Caco-2 (cell line): Measurements from ENCODE around the gene NOS3. TPM values are rescaled to one million over a fixed set of nuclear protein-coding genes. Genes with fewer than 3 reads are reported as not detected.

ENCODE experiments used
- BruUV-seq: library from RNA; stranded (reverse); fragments of 400-500 nt; replicated peaks from 2 replicates; lab custom pipeline; 2021; lab: Mats Ljungman, UMichigan
- CTCF ChIA-PET: fragments of 300-600 bp; sonication (Branson Sonifier 250); formaldehyde crosslinking; loops from one replicate; lab custom pipeline; 2022; ENCODE audit warnings: antibody characterized with exemption; lab: Charles Lee
- POLR2A ChIA-PET: fragments of 300-600 bp; sonication (Branson Sonifier 250); formaldehyde crosslinking; loops from one replicate; lab custom pipeline; 2022; ENCODE audit warnings: antibody characterized with exemption; lab: Charles Lee
- DNase-seq, 2 experiments: peaks; one replicate each; pipeline versions ENCODE4 v3.0.0 to v3.0.0-alpha.2; 2020 to 2022
- H3K27me3 ChIP-seq: replicated peaks from 2 replicates; pipeline ENCODE4 v1.6.0; 2011; ENCODE audit warnings: low read length; ENCODE audit not compliant: control insufficient read depth, insufficient read depth
- H3K36me3 ChIP-seq: 2 replicates; pipeline ENCODE4 v1.5.1; 2011; ENCODE audit warnings: low read length; ENCODE audit not compliant: control insufficient read depth, insufficient read depth
- H3K4me1 ChIP-seq: fragments of 250-450 bp; sonication (Bioruptor Pico); 2 replicates; pipeline ENCODE4 v1.5.1; 2020; ENCODE audit warnings: mild to moderate bottlenecking
- H3K4me3 ChIP-seq: 2 replicates; pipeline ENCODE4 v1.5.1; 2011; ENCODE audit warnings: low read depth, mild to moderate bottlenecking, control low read depth, low read length
- H3K9me3 ChIP-seq: fragments of 250-450 bp; sonication (Bioruptor Pico); 2 replicates; pipeline ENCODE4 v1.5.1; 2020; ENCODE audit warnings: mild to moderate bottlenecking, moderate library complexity
- H3K27ac Mint-ChIP-seq: one replicate; pipeline ENCODE4 v1.8.0; 2022; ENCODE audit warnings: mixed read lengths; ENCODE audit not compliant: unreplicated experiment
- H3K27me3 Mint-ChIP-seq: one replicate; pipeline ENCODE4 v1.8.0; 2022; ENCODE audit warnings: mixed read lengths; ENCODE audit not compliant: insufficient read depth, unreplicated experiment
- H3K36me3 Mint-ChIP-seq: one replicate; pipeline ENCODE4 v1.8.0; 2022; ENCODE audit warnings: mild to moderate bottlenecking, mixed read lengths; ENCODE audit not compliant: insufficient read depth, unreplicated experiment
- H3K4me1 Mint-ChIP-seq: one replicate; pipeline ENCODE4 v1.8.0; 2022; ENCODE audit warnings: low read depth, mixed read lengths; ENCODE audit not compliant: unreplicated experiment
- H3K4me3 Mint-ChIP-seq: one replicate; pipeline ENCODE4 v1.8.0; 2022; ENCODE audit warnings: mild to moderate bottlenecking, moderate library complexity, mixed read lengths; ENCODE audit not compliant: unreplicated experiment
- H3K9me3 Mint-ChIP-seq: one replicate; pipeline ENCODE4 v1.8.0; 2022; ENCODE audit warnings: mixed read lengths; ENCODE audit not compliant: unreplicated experiment
- intact Hi-C: fragments of 100-400 bp; cut with micrococcal nuclease; formaldehyde crosslinking; loops from one replicate; pipeline ENCODE4 v1.10.0; 2022; ENCODE audit not compliant: unreplicated experiment
- total RNA-seq: library from RNA; stranded (reverse); gene quantifications from 2 replicates; pipeline ENCODE4 v1.2.3, GENCODE V29; 2022
- TF ChIP-seq, protein P1 (sequence below), 2 experiments: fragments of 200-600 bp in 1 of 2; IDR thresholded peaks; 1 replicate in 1 of 2; 2 replicates in 1 of 2; pipeline versions ENCODE4 v1.5.1 to v1.8.0; 2011 to 2022; ENCODE audit warnings: antibody characterized with exemption in 1 of 2, control low read depth in 1 of 2, inconsistent platforms in 1 of 2, low read depth in 1 of 2, low read length in 1 of 2, mild to moderate bottlenecking in 1 of 2, moderate library complexity in 1 of 2; ENCODE audit not compliant: insufficient read depth in 1 of 2, severe bottlenecking in 1 of 2, unreplicated experiment in 1 of 2

The NOS3 gene
- total RNA-seq, 1 experiment from 2014 or later = 1.1 TPM

DNA sequence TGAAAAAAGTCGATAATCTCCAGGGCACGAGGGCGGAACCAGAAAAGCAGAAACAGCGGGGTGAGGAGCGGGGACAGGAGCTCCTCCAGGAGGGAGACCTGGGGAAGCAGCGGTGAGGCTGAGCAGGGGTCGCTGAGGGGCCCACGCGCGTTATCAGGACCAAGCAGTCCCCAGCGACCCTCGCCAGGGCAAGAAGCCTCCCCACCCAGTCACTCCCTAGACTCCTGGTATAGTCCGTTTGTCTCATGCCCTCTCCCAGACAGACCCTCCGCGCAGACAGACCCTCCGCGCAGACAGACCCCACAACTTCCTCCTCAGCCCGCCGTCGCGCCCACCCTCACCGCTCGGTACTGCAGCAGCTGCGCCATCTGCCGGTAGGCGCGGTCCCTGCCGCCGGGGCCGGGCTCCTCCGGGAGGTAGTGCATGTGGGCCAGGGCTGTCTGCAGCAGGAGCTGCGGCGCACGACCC is 27.2 kb downstream of the NOS3 start:
- peak overlapping the region; percentile 77 for H3K4me3 Mint-ChIP-seq
- BruUV-seq = no TSS peak
- DNase-seq = peak; percentile 74 to 89
- Histone ChIP-seq H3K4me1 (peaks cover 26% of the 10 kb centered on the region), H3K36me3 (no peaks in the 10 kb centered on the region), H3K9me3 (no peaks in the 10 kb centered on the region), H3K4me3 (peak overlapping the region; percentile 33), H3K27me3 (no peaks in the 10 kb centered on the region)
- POLR2A ChIA-PET = interaction anchor here (1.3 kb wide), 1 partner anchor 10 kb away, joined by 4 read pairs; the partner anchor contains the start of gene ABCB8
- TF ChIP-seq, protein P1, sequence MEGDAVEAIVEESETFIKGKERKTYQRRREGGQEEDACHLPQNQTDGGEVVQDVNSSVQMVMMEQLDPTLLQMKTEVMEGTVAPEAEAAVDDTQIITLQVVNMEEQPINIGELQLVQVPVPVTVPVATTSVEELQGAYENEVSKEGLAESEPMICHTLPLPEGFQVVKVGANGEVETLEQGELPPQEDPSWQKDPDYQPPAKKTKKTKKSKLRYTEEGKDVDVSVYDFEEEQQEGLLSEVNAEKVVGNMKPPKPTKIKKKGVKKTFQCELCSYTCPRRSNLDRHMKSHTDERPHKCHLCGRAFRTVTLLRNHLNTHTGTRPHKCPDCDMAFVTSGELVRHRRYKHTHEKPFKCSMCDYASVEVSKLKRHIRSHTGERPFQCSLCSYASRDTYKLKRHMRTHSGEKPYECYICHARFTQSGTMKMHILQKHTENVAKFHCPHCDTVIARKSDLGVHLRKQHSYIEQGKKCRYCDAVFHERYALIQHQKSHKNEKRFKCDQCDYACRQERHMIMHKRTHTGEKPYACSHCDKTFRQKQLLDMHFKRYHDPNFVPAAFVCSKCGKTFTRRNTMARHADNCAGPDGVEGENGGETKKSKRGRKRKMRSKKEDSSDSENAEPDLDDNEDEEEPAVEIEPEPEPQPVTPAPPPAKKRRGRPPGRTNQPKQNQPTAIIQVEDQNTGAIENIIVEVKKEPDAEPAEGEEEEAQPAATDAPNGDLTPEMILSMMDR (IDR thresholded peaks at IDR 0.05; ENCODE audit: insufficient read depth in 1 of 2, low read depth in 1 of 2, low read length in 1 of 2, severe bottlenecking in 1 of 2, unreplicated experiment in 1 of 2) = peak; percentile 91 to 98
- peak overlapping the region; percentile 80 for H3K27ac Mint-ChIP-seq
- peaks cover 12% of the 10 kb centered on the region for H3K4me1 Mint-ChIP-seq
- H3K36me3 Mint-ChIP-seq = no peaks in the 10 kb centered on the region
- peaks cover 6% of the 10 kb centered on the region for H3K27me3 Mint-ChIP-seq
- H3K9me3 Mint-ChIP-seq = no peaks in the 10 kb centered on the region
- CTCF ChIA-PET = interaction anchor here (0.7 to 3.3 kb wide), 13 partner anchors 8 to 176 kb away, joined by 3 to 54 read pairs (median 4); partner anchors contain the start of genes ABCB8 and FASTK
- intact Hi-C loops = loop anchor here (1.0 kb wide), 2 partner anchors 10 to 55 kb away; partner anchors contain the start of gene ABCB8

DNA sequence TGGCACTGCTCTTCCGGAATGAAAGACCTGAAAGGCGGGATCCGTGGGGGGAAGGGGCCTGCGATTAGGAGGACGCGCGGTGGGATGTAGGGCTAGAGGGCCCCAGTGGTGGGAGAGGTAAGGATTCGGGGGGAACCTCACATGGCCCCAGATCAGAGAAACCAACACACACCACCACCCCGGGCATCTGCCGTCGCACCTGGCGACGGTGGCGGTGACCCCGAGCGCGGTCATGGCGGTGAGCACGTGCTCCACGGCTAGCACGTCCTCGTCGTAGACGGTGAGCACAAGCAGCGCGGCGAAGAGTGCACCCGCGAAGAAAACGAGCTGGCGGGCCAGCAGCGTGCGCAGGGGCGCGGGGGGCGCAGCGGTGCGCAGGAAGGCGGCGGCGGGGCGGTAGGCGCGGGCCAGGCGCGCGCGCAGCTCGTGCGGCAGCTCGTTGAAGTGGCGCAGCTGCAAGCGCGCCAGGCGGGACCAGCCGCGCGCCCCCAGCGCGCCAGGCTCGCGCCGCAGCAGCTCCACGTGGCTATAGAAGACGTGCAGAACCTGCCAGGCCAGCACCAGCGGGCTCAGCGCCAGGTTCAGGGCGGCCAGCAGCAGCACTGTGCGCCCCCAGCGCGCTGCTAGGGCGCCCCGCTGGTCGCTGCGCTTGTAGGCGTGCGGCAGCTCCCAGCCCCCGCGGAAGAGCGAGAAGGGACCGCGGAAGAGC is 27.8 kb downstream of the NOS3 start:
- peaks cover 12% of the 10 kb centered on the region for H3K4me1 Mint-ChIP-seq
- TF ChIP-seq, protein P1 (IDR thresholded peaks at IDR 0.05; ENCODE audit: insufficient read depth in 1 of 2, low read depth in 1 of 2, low read length in 1 of 2, severe bottlenecking in 1 of 2, unreplicated experiment in 1 of 2) = no peak
- CTCF ChIA-PET = interaction anchor here (0.7 to 3.3 kb wide), 13 partner anchors 9 to 176 kb away, joined by 3 to 54 read pairs (median 4); partner anchors contain the start of genes ABCB8 and FASTK
- H3K27me3 Mint-ChIP-seq = peaks cover 6% of the 10 kb centered on the region
- H3K9me3 Mint-ChIP-seq = no peaks in the 10 kb centered on the region
- POLR2A ChIA-PET = interaction anchor here (1.3 kb wide), 1 partner anchor 9 kb away, joined by 4 read pairs; the partner anchor contains the start of gene ABCB8
- peak overlapping the region; percentile 80 for H3K27ac Mint-ChIP-seq
- Histone ChIP-seq H3K4me1 (peaks cover 25% of the 10 kb centered on the region), H3K36me3 (no peaks in the 10 kb centered on the region), H3K9me3 (no peaks in the 10 kb centered on the region), H3K4me3 (peak overlapping the region; percentile 33), H3K27me3 (no peaks in the 10 kb centered on the region)
- peak overlapping the region; percentile 77 for H3K4me3 Mint-ChIP-seq
- DNase-seq = peak in 1 of 2 experiments; percentile 32
- intact Hi-C loops = loop anchor here (1.0 kb wide), 2 partner anchors 10 to 55 kb away; partner anchors contain the start of gene ABCB8
- no TSS peak for BruUV-seq
- no peaks in the 10 kb centered on the region for H3K36me3 Mint-ChIP-seq

DNA sequence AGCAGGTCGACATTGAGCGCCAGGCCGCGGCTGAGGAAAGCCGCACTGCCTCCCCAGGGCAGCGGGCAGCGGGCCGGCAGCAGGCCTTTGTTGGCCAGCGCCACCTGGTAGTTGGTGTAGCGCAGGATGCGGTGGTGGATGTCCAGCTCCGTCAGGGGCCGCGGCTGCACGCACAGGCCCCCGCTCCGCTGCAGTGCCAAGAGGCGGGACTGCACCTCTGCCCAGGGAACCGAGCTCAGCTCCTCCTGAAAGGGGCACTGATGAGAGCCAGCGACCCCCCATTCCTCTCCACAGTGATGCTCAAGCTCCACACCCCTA is 28.3 kb downstream of the NOS3 start:
- intact Hi-C loops = no loop called here
- Mint-ChIP-seq H3K9me3 (no peaks in the 10 kb centered on the region), H3K36me3 (no peaks in the 10 kb centered on the region), H3K4me1 (peaks cover 12% of the 10 kb centered on the region), H3K4me3 (peak overlapping the region; percentile 61), H3K27me3 (peaks cover 6% of the 10 kb centered on the region), H3K27ac (no peak overlapping the region)
- ChIA-PET CTCF (interaction anchor here (0.5 to 3.3 kb wide), 6 partner anchors 9 to 93 kb away, joined by 3 to 54 read pairs (median 7); partner anchors contain the start of gene ABCB8), POLR2A (interaction anchor here (1.3 kb wide), 1 partner anchor 9 kb away, joined by 4 read pairs; the partner anchor contains the start of gene ABCB8)
- TF ChIP-seq, protein P1 (IDR thresholded peaks at IDR 0.05; ENCODE audit: insufficient read depth in 1 of 2, low read depth in 1 of 2, low read length in 1 of 2, severe bottlenecking in 1 of 2, unreplicated experiment in 1 of 2) = no peak
- Histone ChIP-seq H3K4me3 (peak overlapping the region; percentile 20; the same call in 1 of the 2 replicates), H3K4me1 (peaks cover 25% of the 10 kb centered on the region), H3K36me3 (no peaks in the 10 kb centered on the region), H3K9me3 (no peaks in the 10 kb centered on the region), H3K27me3 (no peaks in the 10 kb centered on the region)
- BruUV-seq = no TSS peak
- DNase-seq = no peak
